A549 (cell line): ENCODE measurements around the gene RHEB.

Experiments used
- CBX2 ChIP-seq: fragments of 200-600 bp; sonication (generic); IDR thresholded peaks from 2 replicates; pipeline ENCODE4 v1.6.1; 2016; ENCODE audit warnings: low read depth, mild to moderate bottlenecking, borderline replicate concordance
- NFE2L2 ChIP-seq: fragments of 150-350 bp; conservative IDR thresholded peaks from 2 replicates; pipeline ENCODE4 v1.6.1; 2014; ENCODE audit warnings: low read length
- POLR2A ChIP-seq: IDR thresholded peaks from 2 replicates; pipeline ENCODE4 v1.6.1; 2012; ENCODE audit warnings: mild to moderate bottlenecking, low read length
- RAD21 ChIP-seq, 2 experiments: fragments of >200 bp in 1 of 2; sonication (Bioruptor Twin) in 1 of 2; formaldehyde crosslinking in 1 of 2; IDR thresholded peaks in 1 of 2; conservative IDR thresholded peaks in 1 of 2; 2 replicates in 1 of 2; 3 replicates in 1 of 2; pipeline ENCODE4 v1.6.1; 2012 to 2018; ENCODE audit warnings: inconsistent platforms in 1 of 2
- TF ChIP-seq, protein P1 (sequence below): fragments of >200 bp; sonication (Bioruptor Twin); formaldehyde crosslinking; IDR thresholded peaks from 3 replicates; pipeline ENCODE4 v1.5.1; 2016
- TF ChIP-seq, protein P2 (sequence below): fragments of 200-600 bp; sonication (generic); IDR thresholded peaks from 2 replicates; pipeline ENCODE4 v1.6.1; 2016; ENCODE audit warnings: antibody characterized with exemption, mild to moderate bottlenecking, moderate library complexity

DNA sequence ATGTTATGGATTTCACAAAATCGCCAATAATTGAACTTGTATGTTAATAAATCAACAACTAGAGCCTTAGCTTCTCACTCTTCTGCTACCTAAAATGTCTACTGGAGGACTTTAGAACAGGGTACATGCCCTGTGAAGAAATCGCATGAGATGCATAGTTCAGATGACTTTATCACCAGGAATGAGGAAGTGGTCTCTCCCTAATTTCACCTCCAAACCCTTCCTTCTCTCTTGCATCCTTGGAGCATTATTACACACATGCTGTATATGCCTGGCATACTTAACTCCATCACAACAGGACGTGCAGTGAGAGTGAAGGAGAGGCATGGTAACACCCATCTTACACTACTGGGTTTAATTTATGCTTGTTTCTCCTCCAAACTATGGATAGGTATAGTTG lies 27.8 kb downstream of the RHEB start:
- no peak for TF ChIP-seq POLR2A
- TF ChIP-seq CBX2 = no peak
- TF ChIP-seq, protein P1, sequence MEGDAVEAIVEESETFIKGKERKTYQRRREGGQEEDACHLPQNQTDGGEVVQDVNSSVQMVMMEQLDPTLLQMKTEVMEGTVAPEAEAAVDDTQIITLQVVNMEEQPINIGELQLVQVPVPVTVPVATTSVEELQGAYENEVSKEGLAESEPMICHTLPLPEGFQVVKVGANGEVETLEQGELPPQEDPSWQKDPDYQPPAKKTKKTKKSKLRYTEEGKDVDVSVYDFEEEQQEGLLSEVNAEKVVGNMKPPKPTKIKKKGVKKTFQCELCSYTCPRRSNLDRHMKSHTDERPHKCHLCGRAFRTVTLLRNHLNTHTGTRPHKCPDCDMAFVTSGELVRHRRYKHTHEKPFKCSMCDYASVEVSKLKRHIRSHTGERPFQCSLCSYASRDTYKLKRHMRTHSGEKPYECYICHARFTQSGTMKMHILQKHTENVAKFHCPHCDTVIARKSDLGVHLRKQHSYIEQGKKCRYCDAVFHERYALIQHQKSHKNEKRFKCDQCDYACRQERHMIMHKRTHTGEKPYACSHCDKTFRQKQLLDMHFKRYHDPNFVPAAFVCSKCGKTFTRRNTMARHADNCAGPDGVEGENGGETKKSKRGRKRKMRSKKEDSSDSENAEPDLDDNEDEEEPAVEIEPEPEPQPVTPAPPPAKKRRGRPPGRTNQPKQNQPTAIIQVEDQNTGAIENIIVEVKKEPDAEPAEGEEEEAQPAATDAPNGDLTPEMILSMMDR = no peak
- TF ChIP-seq RAD21 (conservative IDR thresholded peaks at IDR 0.05 in 1 of 2, IDR thresholded peaks at IDR 0.05 in 1 of 2) = no peak
- TF ChIP-seq NFE2L2 = no peak
- TF ChIP-seq, protein P2, sequence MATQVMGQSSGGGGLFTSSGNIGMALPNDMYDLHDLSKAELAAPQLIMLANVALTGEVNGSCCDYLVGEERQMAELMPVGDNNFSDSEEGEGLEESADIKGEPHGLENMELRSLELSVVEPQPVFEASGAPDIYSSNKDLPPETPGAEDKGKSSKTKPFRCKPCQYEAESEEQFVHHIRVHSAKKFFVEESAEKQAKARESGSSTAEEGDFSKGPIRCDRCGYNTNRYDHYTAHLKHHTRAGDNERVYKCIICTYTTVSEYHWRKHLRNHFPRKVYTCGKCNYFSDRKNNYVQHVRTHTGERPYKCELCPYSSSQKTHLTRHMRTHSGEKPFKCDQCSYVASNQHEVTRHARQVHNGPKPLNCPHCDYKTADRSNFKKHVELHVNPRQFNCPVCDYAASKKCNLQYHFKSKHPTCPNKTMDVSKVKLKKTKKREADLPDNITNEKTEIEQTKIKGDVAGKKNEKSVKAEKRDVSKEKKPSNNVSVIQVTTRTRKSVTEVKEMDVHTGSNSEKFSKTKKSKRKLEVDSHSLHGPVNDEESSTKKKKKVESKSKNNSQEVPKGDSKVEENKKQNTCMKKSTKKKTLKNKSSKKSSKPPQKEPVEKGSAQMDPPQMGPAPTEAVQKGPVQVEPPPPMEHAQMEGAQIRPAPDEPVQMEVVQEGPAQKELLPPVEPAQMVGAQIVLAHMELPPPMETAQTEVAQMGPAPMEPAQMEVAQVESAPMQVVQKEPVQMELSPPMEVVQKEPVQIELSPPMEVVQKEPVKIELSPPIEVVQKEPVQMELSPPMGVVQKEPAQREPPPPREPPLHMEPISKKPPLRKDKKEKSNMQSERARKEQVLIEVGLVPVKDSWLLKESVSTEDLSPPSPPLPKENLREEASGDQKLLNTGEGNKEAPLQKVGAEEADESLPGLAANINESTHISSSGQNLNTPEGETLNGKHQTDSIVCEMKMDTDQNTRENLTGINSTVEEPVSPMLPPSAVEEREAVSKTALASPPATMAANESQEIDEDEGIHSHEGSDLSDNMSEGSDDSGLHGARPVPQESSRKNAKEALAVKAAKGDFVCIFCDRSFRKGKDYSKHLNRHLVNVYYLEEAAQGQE = no peak
